K562 (cell line): ENCODE data around the gene TTC31.

Experiments
- HNRNPK ChIP-seq: fragments of 200-400 bp; formaldehyde crosslinking; IDR thresholded peaks from one replicate; pipeline ENCODE4 v1.6.1; 2018; ENCODE audit warnings: mild to moderate bottlenecking, low read depth, low read length; ENCODE audit not compliant: poor library complexity, severe bottlenecking
- JUN ChIP-seq, 2 experiments: sonication (generic) in 1 of 2; formaldehyde crosslinking in 1 of 2; IDR thresholded peaks; 2 replicates each; pipeline versions ENCODE4 v1.6.1 to v1.8.0; 2012 to 2022; ENCODE audit warnings: borderline replicate concordance in 2 of 2, mild to moderate bottlenecking in 2 of 2, improper control_type of control experiment in 1 of 2, low read depth in 1 of 2, low read length in 1 of 2, missing genetic modification reagents in 1 of 2
- KDM1A ChIP-seq, 2 experiments: fragments of 450-650 bp; IDR thresholded peaks; 2 replicates each; pipeline ENCODE4 v1.6.1; 2016; ENCODE audit warnings: mild to moderate bottlenecking in 2 of 2
- KLF13 ChIP-seq: fragments of 450-650 bp; IDR thresholded peaks from 2 replicates; pipeline ENCODE4 v1.6.1; 2016; ENCODE audit warnings: missing genetic modification characterization, low read depth, mild to moderate bottlenecking, missing compliant biosample characterization, moderate library complexity, borderline replicate concordance
- MEF2A ChIP-seq: IDR thresholded peaks from 2 replicates; pipeline ENCODE4 v1.6.1; 2011; ENCODE audit warnings: low read depth, mild to moderate bottlenecking, low read length, moderate library complexity; ENCODE audit not compliant: control insufficient read depth
- MTA3 ChIP-seq: fragments of 450-650 bp; formaldehyde crosslinking; IDR thresholded peaks from 2 replicates; pipeline ENCODE4 v1.6.1; 2017; ENCODE audit warnings: mild to moderate bottlenecking, borderline replicate concordance
- MYC ChIP-seq, 2 experiments: fragments of 250-450 bp in 1 of 2; sonication (Bioruptor Pico) in 1 of 2; IDR thresholded peaks; 2 replicates each; pipeline versions ENCODE4 v1.5.1 to v1.6.1; 2012 to 2021; ENCODE audit warnings: low read depth in 2 of 2, borderline replicate concordance in 1 of 2, improper control_type of control experiment in 1 of 2, low read length in 1 of 2, mild to moderate bottlenecking in 1 of 2, moderate library complexity in 1 of 2
- POLR2B ChIP-seq: fragments of 450-650 bp; IDR thresholded peaks from 2 replicates; pipeline ENCODE4 v1.6.1; 2018; ENCODE audit warnings: low read depth; ENCODE audit not compliant: partially characterized antibody
- RCOR1 ChIP-seq, 2 experiments: IDR thresholded peaks; 2 replicates each; pipeline ENCODE4 v1.6.1; 2012; ENCODE audit warnings: low read depth in 2 of 2, low read length in 2 of 2, borderline replicate concordance in 1 of 2, improper control_type of control experiment in 1 of 2
- RNF2 ChIP-seq: sonication (generic); IDR thresholded peaks from 2 replicates; pipeline ENCODE4 v1.6.1; 2016
- YY1 ChIP-seq, 3 experiments: IDR thresholded peaks; 2 replicates each; pipeline ENCODE4 v1.6.1; 2011; ENCODE audit warnings: low read length in 2 of 3, mild to moderate bottlenecking in 2 of 3, moderate library complexity in 2 of 3, borderline replicate concordance in 1 of 3, control low read depth in 1 of 3, low read depth in 1 of 3; ENCODE audit not compliant: insufficient read depth in 3 of 3, insufficient replicate concordance in 2 of 3, control insufficient read depth in 1 of 3, insufficient read length in 1 of 3; ENCODE audit errors: extremely low read depth in 1 of 3
- ZNF717 ChIP-seq: fragments of 250-450 bp; sonication (Bioruptor Pico); IDR thresholded peaks from 2 replicates; pipeline ENCODE4 v1.5.0; 2021
- TF ChIP-seq, protein P1 (sequence below), 3 experiments: IDR thresholded peaks in 2 of 3; conservative IDR thresholded peaks in 1 of 3; 2 replicates each; pipeline ENCODE4 v1.5.1; 2011 to 2012; ENCODE audit warnings: low read length in 3 of 3, mild to moderate bottlenecking in 3 of 3, control low read depth in 2 of 3, improper control_type of control experiment in 1 of 3, inconsistent platforms in 1 of 3, low read depth in 1 of 3, mixed read lengths in 1 of 3, moderate library complexity in 1 of 3; ENCODE audit not compliant: insufficient read depth in 2 of 3
- TF ChIP-seq, protein P2 (sequence below), 2 experiments: fragments of 450-650 bp in 1 of 2; sonication (generic) in 1 of 2; formaldehyde crosslinking; conservative IDR thresholded peaks; 2 replicates each; pipeline versions ENCODE4 v1.4.0 to v1.8.1; 2020 to 2022; ENCODE audit warnings: mild to moderate bottlenecking in 1 of 2, missing genetic modification reagents in 1 of 2

DNA sequence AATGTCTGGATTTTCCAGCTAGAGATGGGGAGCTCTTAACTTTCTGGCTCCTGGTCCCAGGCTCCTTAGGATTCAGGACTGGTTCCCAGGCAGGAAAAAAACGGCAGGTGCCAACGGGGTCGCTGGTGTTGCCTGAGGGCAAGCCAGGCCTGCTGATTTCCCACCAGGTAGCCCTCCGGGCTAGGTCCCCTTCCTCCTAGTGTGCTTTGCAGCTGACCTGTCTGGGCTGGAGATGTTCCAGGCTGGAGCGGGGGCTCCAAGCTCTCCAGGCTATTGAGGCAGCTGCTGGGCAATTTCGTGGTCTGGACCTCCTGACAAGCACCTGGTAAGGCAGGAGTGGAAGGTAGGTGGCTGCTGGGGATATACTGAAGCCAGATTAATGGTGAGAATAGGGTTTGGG is 8.4 kb upstream of the TTC31 start:
- TF ChIP-seq KDM1A (IDR thresholded peaks at IDR 0.05): no peak
- no peak for TF ChIP-seq MYC (IDR thresholded peaks at IDR 0.05; ENCODE audit: low read depth, low read length)
- TF ChIP-seq MYC (CRISPR knock-in tag; IDR thresholded peaks at IDR 0.05; ENCODE audit: borderline replicate concordance, low read depth): no peak
- no peak for TF ChIP-seq YY1 (IDR thresholded peaks at IDR 0.05; ENCODE audit: borderline replicate concordance in 1 of 3, control insufficient read depth in 1 of 3, extremely low read depth in 1 of 3, insufficient read depth in 3 of 3, insufficient read length in 1 of 3, insufficient replicate concordance in 2 of 3, low read depth in 1 of 3, low read length in 2 of 3)
- TF ChIP-seq ZNF717 (CRISPR knock-in tag): no peak
- TF ChIP-seq, protein P1, sequence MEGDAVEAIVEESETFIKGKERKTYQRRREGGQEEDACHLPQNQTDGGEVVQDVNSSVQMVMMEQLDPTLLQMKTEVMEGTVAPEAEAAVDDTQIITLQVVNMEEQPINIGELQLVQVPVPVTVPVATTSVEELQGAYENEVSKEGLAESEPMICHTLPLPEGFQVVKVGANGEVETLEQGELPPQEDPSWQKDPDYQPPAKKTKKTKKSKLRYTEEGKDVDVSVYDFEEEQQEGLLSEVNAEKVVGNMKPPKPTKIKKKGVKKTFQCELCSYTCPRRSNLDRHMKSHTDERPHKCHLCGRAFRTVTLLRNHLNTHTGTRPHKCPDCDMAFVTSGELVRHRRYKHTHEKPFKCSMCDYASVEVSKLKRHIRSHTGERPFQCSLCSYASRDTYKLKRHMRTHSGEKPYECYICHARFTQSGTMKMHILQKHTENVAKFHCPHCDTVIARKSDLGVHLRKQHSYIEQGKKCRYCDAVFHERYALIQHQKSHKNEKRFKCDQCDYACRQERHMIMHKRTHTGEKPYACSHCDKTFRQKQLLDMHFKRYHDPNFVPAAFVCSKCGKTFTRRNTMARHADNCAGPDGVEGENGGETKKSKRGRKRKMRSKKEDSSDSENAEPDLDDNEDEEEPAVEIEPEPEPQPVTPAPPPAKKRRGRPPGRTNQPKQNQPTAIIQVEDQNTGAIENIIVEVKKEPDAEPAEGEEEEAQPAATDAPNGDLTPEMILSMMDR (IDR thresholded peaks at IDR 0.05 in 2 of 3, conservative IDR thresholded peaks at IDR 0.05 in 1 of 3; ENCODE audit: insufficient read depth in 2 of 3, low read depth in 1 of 3, low read length in 3 of 3): no peak
- TF ChIP-seq KLF13: no peak
- TF ChIP-seq JUN (IDR thresholded peaks at IDR 0.05; ENCODE audit: borderline replicate concordance, low read depth, low read length): no peak
- TF ChIP-seq JUN (CRISPR knock-in tag; IDR thresholded peaks at IDR 0.05; ENCODE audit: borderline replicate concordance): no peak
- TF ChIP-seq, protein P2, sequence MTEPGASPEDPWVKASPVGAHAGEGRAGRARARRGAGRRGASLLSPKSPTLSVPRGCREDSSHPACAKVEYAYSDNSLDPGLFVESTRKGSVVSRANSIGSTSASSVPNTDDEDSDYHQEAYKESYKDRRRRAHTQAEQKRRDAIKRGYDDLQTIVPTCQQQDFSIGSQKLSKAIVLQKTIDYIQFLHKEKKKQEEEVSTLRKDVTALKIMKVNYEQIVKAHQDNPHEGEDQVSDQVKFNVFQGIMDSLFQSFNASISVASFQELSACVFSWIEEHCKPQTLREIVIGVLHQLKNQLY (CRISPR knock-in tag; conservative IDR thresholded peaks at IDR 0.05): no peak
- TF ChIP-seq MTA3: no peak
- no peak for TF ChIP-seq RCOR1 (IDR thresholded peaks at IDR 0.05; ENCODE audit: borderline replicate concordance in 1 of 2, low read depth in 2 of 2, low read length in 2 of 2)
- no peak for TF ChIP-seq MEF2A
- TF ChIP-seq HNRNPK: no peak
- no peak for TF ChIP-seq RNF2
- TF ChIP-seq POLR2B: no peak
